Stomach (tissue), 9 donors: ENCODE measurements around the gene MAPK8IP2. TPM values are rescaled to one million over a fixed set of nuclear protein-coding genes. Genes with fewer than 3 reads are reported as not detected.

Experiments used
- DNase-seq, 2 donors: peaks; one replicate each; pipeline versions ENCODE4 v3.0.0 to v3.0.0-alpha.2; 2013 to 2019
- H3K27ac ChIP-seq, 5 donors: fragments of 200-600 bp in 4 of 5; sonication (generic) in 4 of 5; one replicate each; pipeline ENCODE4 v1.5.1; 2013 to 2019; ENCODE audit warnings: mild to moderate bottlenecking in 1 of 5, moderate library complexity in 1 of 5
- H3K27me3 ChIP-seq, 3 donors: fragments of 200-600 bp; sonication (generic); one replicate each; pipeline ENCODE4 v1.5.1; 2017 to 2019; ENCODE audit warnings: mixed run types in 1 of 3
- H3K36me3 ChIP-seq, 4 donors: fragments of 200-600 bp; sonication (generic); 1 replicate in 3 of 4; 2 replicates in 1 of 4; pipeline ENCODE4 v1.5.1; 2016 to 2019
- H3K4me1 ChIP-seq, 4 donors: fragments of 200-600 bp; sonication (generic); one replicate each; pipeline ENCODE4 v1.5.1; 2016 to 2019
- H3K4me3 ChIP-seq, 4 donors: fragments of 200-600 bp; sonication (generic) in 3 of 4; one replicate each; pipeline ENCODE4 v1.5.1; 2016 to 2019; ENCODE audit warnings: mild to moderate bottlenecking in 1 of 4
- H3K9me3 ChIP-seq, 4 donors: fragments of 200-600 bp; sonication (generic); one replicate each; pipeline ENCODE4 v1.5.1; 2016 to 2019
- CTCF ChIP-seq, 7 experiments: fragments of 450-650 bp in 4 of 7; fragments of 200-600 bp in 3 of 7; sonication (generic) in 3 of 7; IDR thresholded peaks; one replicate each; pipeline ENCODE4 v1.5.1; 2016 to 2019; ENCODE audit warnings: antibody characterized with exemption in 7 of 7, control low read depth in 2 of 7, mild to moderate bottlenecking in 1 of 7
- EP300 ChIP-seq: sonication (generic); formaldehyde crosslinking; IDR thresholded peaks from one replicate; pipeline ENCODE4 v1.6.1; 2017; ENCODE audit warnings: antibody characterized with exemption
- POLR2A ChIP-seq, 4 donors: fragments of 450-650 bp; IDR thresholded peaks; one replicate each; pipeline ENCODE4 v1.6.1; 2016; ENCODE audit warnings: antibody characterized with exemption in 4 of 4, control low read depth in 2 of 4, mild to moderate bottlenecking in 1 of 4, moderate library complexity in 1 of 4
- POLR2AphosphoS5 ChIP-seq, 3 donors: sonication (generic); formaldehyde crosslinking; IDR thresholded peaks; one replicate each; pipeline ENCODE4 v1.6.1; 2016; ENCODE audit warnings: antibody characterized with exemption in 3 of 3
- WGBS, 5 donors: extraction: QIAGEN DNeasy Blood & Tissue Kit in 3 of 5; methylation state at CpG; one replicate each; pipeline versions ENCODE4 v1.1.5 to v1.1.7; 2013 to 2018; 5-methylcytosine and 5-hydroxymethylcytosine counted together
- intact Hi-C: fragments of 100-400 bp; cut with DNase I; formaldehyde crosslinking; loops from one replicate; pipeline ENCODE4 v1.15.1; 2023; ENCODE audit warnings: low total_unique reads
- polyA plus RNA-seq, 3 donors: library from polyadenylated mRNA; stranded (reverse); fragments of 200-250 nt; gene quantifications; one replicate each; pipeline ENCODE4 v1.2.3, GENCODE V29; 2013
- total RNA-seq, 5 donors: library from RNA; depleted of rRNA; stranded (reverse); fragments of >200 nt; gene quantifications; one replicate each; pipeline versions ENCODE4 v1.1.0 to v1.2.3, GENCODE V29; 2014 to 2016
- donor health status: healthy with polysubstance abuse.
- donor health status: Bipolar disorder and iron deficiency.
- donor health status: healthy.

The MAPK8IP2 gene
- total and polyA plus RNA-seq, 8 donors: 0.43 to 5.8 (median 0.85) TPM

GRCh38 chr22:50605002-50605612, 4.5 kb downstream of the MAPK8IP2 start:
- Histone ChIP-seq H3K27me3 (peaks cover 0 to 97% (median 31%) of the 10 kb centered on the region in 3 donors), H3K4me1 (peaks cover 7 to 22% (median 10%) of the 10 kb centered on the region in 4 donors), H3K9me3 (no peaks in the 10 kb centered on the region), H3K27ac (no peak overlapping the region), H3K36me3 (no peaks in the 10 kb centered on the region), H3K4me3 (no peak overlapping the region)
- no peak for DNase-seq
- 81 to 85% (median 84%) methylated on average over 20 to 23 of the region's 23 CpGs for WGBS, 5 donors
- intact Hi-C loops: no loop called here
- TF ChIP-seq POLR2AphosphoS5 (IDR thresholded peaks at IDR 0.05) (no peak), POLR2A (IDR thresholded peaks at IDR 0.05) (no peak), CTCF (IDR thresholded peaks at IDR 0.05) (no peak), EP300 (no peak)

DNA sequence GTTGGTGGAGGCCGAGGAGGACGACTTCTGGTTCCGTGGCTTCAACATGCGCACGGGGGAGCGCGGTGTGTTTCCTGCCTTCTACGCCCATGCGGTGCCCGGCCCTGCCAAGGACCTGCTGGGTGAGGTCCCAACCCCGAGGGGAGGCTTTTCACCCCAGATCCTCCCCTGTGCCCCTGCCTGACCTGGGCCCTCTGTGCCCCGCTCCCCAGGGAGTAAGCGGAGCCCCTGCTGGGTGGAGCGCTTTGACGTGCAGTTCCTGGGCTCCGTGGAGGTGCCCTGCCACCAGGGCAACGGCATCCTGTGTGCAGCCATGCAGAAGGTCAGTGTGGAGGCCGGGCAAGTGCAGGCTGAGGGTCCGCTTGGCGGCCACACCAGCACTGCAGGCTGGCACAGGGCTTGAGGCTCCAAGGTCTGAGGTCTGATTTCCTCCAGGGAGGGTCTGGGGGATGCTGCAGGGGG, 5.1 kb downstream of the MAPK8IP2 start:
- no peak overlapping the region for H3K27ac ChIP-seq
- H3K27me3 ChIP-seq: peaks cover 0 to 97% (median 27%) of the 10 kb centered on the region in 3 donors
- H3K36me3 ChIP-seq: no peaks in the 10 kb centered on the region
- TF ChIP-seq EP300: no peak
- no peak for TF ChIP-seq CTCF (IDR thresholded peaks at IDR 0.05)
- TF ChIP-seq POLR2A (IDR thresholded peaks at IDR 0.05): no peak
- TF ChIP-seq POLR2AphosphoS5 (IDR thresholded peaks at IDR 0.05): no peak
- no peak for DNase-seq
- WGBS, 5 donors: 75 to 88% (median 87%) methylated on average over 13 to 20 of the region's 20 CpGs
- no peaks in the 10 kb centered on the region for H3K9me3 ChIP-seq
- H3K4me1 ChIP-seq: peaks cover 3 to 17% (median 6%) of the 10 kb centered on the region in 4 donors
- intact Hi-C loops: no loop called here
- no peak overlapping the region for H3K4me3 ChIP-seq

DNA sequence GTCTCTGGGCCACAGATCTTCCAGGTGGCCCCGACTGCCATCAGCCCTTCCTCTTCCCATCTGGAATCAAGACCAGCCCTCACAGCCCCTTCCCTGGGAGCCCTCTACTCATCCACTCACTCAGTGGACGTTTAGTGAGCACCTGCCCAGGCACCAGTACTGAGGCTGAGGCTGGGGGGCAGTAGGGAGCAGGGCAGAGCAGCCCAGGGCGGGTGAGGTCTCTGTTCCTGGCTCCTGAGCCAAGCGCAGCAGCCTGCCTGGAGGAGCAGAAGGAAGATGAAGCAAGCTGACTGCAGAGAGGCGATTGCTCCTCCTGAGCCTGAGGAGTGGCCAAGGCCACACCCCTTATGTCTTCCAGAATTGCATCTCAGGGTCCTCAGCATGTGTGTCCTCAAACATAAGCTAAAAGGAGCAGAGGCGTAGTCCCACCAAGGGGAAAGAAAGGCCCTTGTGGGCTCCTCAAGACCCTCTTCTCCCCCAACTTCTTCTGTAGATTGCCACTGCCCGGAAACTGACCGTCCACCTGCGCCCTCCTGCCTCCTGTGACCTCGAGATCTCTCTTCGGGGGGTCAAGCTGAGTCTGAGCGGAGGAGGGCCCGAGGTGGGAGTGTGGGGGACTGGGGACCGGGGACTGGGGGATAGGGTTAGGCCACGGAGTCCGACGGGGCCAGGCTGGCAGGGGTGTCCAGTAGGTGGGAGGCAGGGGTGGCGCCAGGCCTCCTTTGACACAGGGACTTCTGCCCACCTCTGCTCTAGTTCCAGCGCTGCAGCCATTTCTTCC, 5.8 kb downstream of the MAPK8IP2 start:
- Histone ChIP-seq H3K9me3 (no peaks in the 10 kb centered on the region), H3K36me3 (no peaks in the 10 kb centered on the region), H3K4me3 (no peak overlapping the region), H3K4me1 (peaks cover 0 to 10% (median under 1%) of the 10 kb centered on the region in 4 donors), H3K27ac (no peak overlapping the region), H3K27me3 (peaks cover 0 to 97% (median 20%) of the 10 kb centered on the region in 3 donors)
- DNase-seq: no peak
- TF ChIP-seq EP300 (no peak), POLR2A (IDR thresholded peaks at IDR 0.05) (no peak), CTCF (IDR thresholded peaks at IDR 0.05) (no peak), POLR2AphosphoS5 (IDR thresholded peaks at IDR 0.05) (no peak)
- WGBS, 5 donors: 69 to 83% (median 78%) methylated on average over 15 to 19 of the region's 19 CpGs
- intact Hi-C loops: no loop called here

DNA sequence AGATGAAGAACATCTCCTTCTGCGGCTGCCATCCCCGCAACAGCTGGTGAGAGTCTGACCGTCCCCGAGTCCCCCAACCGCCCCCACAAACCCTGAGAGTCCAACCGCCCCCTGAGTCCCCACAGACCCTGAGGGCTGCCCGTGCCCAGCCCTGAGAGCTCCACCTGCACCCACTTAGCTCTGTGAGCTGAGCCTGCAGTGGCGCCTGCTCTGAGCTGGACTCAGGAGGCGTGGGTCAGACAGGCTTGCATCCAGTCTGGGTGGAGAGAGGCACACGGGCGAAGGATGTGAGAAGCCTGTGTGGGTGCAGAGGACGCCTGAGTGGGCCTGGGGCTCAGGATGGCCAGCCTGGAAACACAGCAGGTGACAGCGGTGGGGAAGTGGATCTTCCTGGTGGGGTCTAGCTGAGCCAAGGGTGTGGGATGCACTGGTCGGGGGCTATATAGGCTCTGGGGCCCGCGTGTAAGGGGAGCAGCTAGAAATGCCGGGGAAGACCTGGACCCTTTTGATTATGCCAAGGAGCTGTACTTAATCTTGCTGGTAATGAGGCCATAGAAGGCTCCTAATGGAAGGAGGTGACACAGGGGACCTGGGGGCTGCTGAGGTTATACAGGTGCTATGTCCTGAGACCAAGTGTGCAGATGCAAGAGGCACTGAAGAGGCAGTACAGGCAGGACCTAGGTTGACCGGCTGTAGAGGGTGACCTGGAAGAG, 6.5 kb downstream of the MAPK8IP2 start:
- intact Hi-C loops: no loop called here
- peaks cover 0 to 7% (median under 1%) of the 10 kb centered on the region in 4 donors for H3K4me1 ChIP-seq
- DNase-seq: no peak
- peaks cover 0 to 97% (median 19%) of the 10 kb centered on the region in 3 donors for H3K27me3 ChIP-seq
- WGBS, 5 donors: 71 to 86% (median 77%) methylated on average over 14 to 18 of the region's 18 CpGs
- TF ChIP-seq CTCF (IDR thresholded peaks at IDR 0.05): no peak
- no peak for TF ChIP-seq POLR2AphosphoS5 (IDR thresholded peaks at IDR 0.05)
- TF ChIP-seq POLR2A (IDR thresholded peaks at IDR 0.05): no peak
- no peak for TF ChIP-seq EP300
- H3K9me3 ChIP-seq: no peaks in the 10 kb centered on the region
- H3K4me3 ChIP-seq: no peak overlapping the region
- H3K36me3 ChIP-seq: no peaks in the 10 kb centered on the region
- H3K27ac ChIP-seq: no peak overlapping the region
